Measurements from ENCODE around the gene USP26. TPM values are rescaled to one million over a fixed set of nuclear protein-coding genes. Genes with fewer than 3 reads are reported as not detected.

The USP26 gene
- total RNA-seq, 1 donor from 2014 or later: not detected

GRCh38 chrX:133068461-133068860, 28.4 kb downstream of the USP26 start:
- no peak overlapping the region for H3K27ac ChIP-seq
- ATAC-seq (no peak), DNase-seq (no peak)
- no peaks in the 10 kb centered on the region for H3K36me3 ChIP-seq
- intact Hi-C loops (cut with DNase I): no loop called here
- no peaks in the 10 kb centered on the region for H3K27me3 ChIP-seq
- no peaks in the 10 kb centered on the region for H3K4me1 ChIP-seq
- H3K9me3 ChIP-seq: no peaks in the 10 kb centered on the region
- no peak for TF ChIP-seq CTCF (IDR thresholded peaks at IDR 0.05)
- H3K4me3 ChIP-seq: no peak overlapping the region

- no peak for DNase-seq
- no peaks in the 10 kb centered on the region for H3K36me3 ChIP-seq
- H3K4me3 ChIP-seq: no peak overlapping the region
- no peak for ATAC-seq
- no peaks in the 10 kb centered on the region for H3K9me3 ChIP-seq
- intact Hi-C loops (cut with DNase I): no loop called here
- no peak for TF ChIP-seq CTCF (IDR thresholded peaks at IDR 0.05)
- no peak overlapping the region for H3K27ac ChIP-seq
- no peaks in the 10 kb centered on the region for H3K4me1 ChIP-seq
- no peaks in the 10 kb centered on the region for H3K27me3 ChIP-seq
Observed at GRCh38 chrX:133056341-133056740, 40.6 kb downstream of the USP26 start.

- ATAC-seq (no peak), DNase-seq (no peak)
- H3K36me3 ChIP-seq: no peaks in the 10 kb centered on the region
- no peaks in the 10 kb centered on the region for H3K9me3 ChIP-seq
- H3K27me3 ChIP-seq: no peaks in the 10 kb centered on the region
- no peak overlapping the region for H3K27ac ChIP-seq
- intact Hi-C loops (cut with DNase I): no loop called here
- no peak for TF ChIP-seq CTCF (IDR thresholded peaks at IDR 0.05)
- no peaks in the 10 kb centered on the region for H3K4me1 ChIP-seq
- H3K4me3 ChIP-seq: no peak overlapping the region
Observed at GRCh38 chrX:133054761-133055405, 42.0 kb downstream of the USP26 start.

- no peaks in the 10 kb centered on the region for H3K36me3 ChIP-seq
- no peaks in the 10 kb centered on the region for H3K9me3 ChIP-seq
- ATAC-seq (peak; percentile 79), DNase-seq (no peak)
- H3K27me3 ChIP-seq: no peaks in the 10 kb centered on the region
- H3K4me1 ChIP-seq: no peaks in the 10 kb centered on the region
- TF ChIP-seq CTCF (IDR thresholded peaks at IDR 0.05): no peak
- H3K4me3 ChIP-seq: no peak overlapping the region
- intact Hi-C loops (cut with DNase I): no loop called here
- no peak overlapping the region for H3K27ac ChIP-seq
Observed at GRCh38 chrX:133053861-133054598, 42.9 kb downstream of the USP26 start.

- Histone ChIP-seq H3K4me3 (no peak overlapping the region), H3K36me3 (no peaks in the 10 kb centered on the region), H3K27ac (no peak overlapping the region), H3K9me3 (no peaks in the 10 kb centered on the region), H3K4me1 (no peaks in the 10 kb centered on the region), H3K27me3 (no peaks in the 10 kb centered on the region)
- TF ChIP-seq CTCF (IDR thresholded peaks at IDR 0.05): no peak
- DNase-seq: no peak
- no peak for ATAC-seq
- intact Hi-C loops (cut with DNase I): no loop called here
Observed at GRCh38 chrX:133048751-133049150, 48.2 kb downstream of the USP26 start.

Data from upper lobe of right lung (tissue), 1 donor.